Muscle layer of colon (tissue), 2 donors: ENCODE measurements around the gene ISCU.
"Not testable (repeated sequence)": the region's sequence is repeated elsewhere in the genome, so short reads cannot be mapped to it uniquely, and the experiment has no call there.

Experiments
- H3K27ac ChIP-seq: one replicate; pipeline ENCODE4 v1.7.0; 2013; ENCODE audit warnings: low read depth, mild to moderate bottlenecking, low read length, moderate library complexity
- H3K27me3 ChIP-seq, 2 donors: one replicate each; pipeline ENCODE4 v1.7.0; 2013; ENCODE audit warnings: low read length in 2 of 2, mild to moderate bottlenecking in 2 of 2; ENCODE audit not compliant: insufficient read depth in 2 of 2, control insufficient read depth in 1 of 2
- H3K36me3 ChIP-seq: one replicate; pipeline ENCODE4 v1.7.0; 2013; ENCODE audit warnings: mild to moderate bottlenecking, low read length; ENCODE audit not compliant: insufficient read depth
- H3K4me1 ChIP-seq: one replicate; pipeline ENCODE4 v1.7.0; 2013; ENCODE audit warnings: mild to moderate bottlenecking, low read length; ENCODE audit not compliant: insufficient read depth
- H3K4me3 ChIP-seq, 2 donors: one replicate each; pipeline ENCODE4 v1.7.0; 2013; ENCODE audit warnings: low read length in 2 of 2, low read depth in 1 of 2, mild to moderate bottlenecking in 1 of 2, moderate library complexity in 1 of 2
- H3K9ac ChIP-seq: one replicate; pipeline ENCODE4 v1.7.0; 2013; ENCODE audit warnings: low read length
- H3K9me3 ChIP-seq: one replicate; pipeline ENCODE4 v1.7.0; 2013; ENCODE audit warnings: mild to moderate bottlenecking, low read length
- donor health status: abdominal sarcoma.
- donor health status: Adenocarcinoma of cecum.

Gene ISCU

DNA sequence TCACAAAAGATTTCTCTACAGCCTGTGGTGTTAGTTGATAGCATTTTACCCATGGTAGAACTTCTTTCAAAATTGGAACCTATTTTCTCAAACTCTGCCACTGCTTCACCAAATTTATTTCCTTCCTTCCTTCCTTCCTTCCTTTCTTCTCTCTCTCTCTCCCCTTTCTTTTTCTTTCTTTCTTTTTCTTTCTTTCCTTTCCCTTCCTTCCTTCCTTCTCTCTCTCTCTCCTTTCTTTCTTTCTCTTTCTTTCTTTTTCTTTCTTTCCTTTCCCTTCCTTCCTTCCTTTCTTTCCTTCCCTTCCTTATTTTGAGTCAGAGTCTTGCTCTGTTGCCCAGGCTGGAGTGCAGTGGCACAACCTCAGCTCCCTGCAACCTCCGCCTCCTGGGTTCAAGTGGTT is 11.9 kb downstream of the ISCU start:
- H3K9me3 ChIP-seq, H3K36me3 ChIP-seq, H3K4me3 ChIP-seq, H3K27me3 ChIP-seq, H3K27ac ChIP-seq, H3K4me1 ChIP-seq, H3K9ac ChIP-seq: not testable (repeated sequence)

DNA sequence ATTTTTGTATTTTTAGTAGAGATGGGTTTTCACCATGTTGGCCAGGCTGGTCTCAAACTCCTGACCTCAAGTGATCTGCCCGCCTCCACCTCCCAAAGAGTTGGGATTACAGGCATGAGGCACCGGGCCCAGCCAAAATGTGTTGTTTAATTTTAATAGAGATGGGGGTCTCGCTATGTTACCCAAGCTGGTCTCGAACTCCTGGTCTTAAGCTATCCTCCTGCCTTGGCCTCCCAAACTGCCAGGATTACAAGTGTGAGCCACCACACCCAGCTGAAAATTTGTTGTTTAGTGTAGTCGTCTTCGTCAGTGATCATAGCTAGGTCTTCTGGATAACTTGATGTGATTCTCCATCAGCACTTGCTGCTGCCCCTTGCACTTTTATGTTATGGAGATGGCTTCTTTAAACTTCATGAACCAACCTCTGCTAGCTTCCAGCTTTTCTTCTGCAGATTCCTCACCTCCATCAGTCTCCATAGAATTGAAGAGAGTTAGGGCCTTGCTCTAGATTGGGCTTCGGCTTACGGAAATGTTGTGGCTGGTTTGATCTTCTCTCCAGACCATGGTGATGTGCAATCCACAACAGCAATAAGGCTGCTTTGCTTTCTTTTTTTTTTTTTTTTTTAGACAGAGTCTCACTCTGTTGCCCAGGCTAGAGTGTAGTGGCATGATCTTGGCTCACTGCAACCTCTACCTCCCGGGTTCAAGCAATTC is 13.0 kb downstream of the ISCU start:
- H3K27ac ChIP-seq = no peak overlapping the region
- H3K9me3 ChIP-seq = no peaks in the 10 kb centered on the region
- no peak overlapping the region for H3K9ac ChIP-seq
- no peak overlapping the region for H3K4me3 ChIP-seq
- peaks cover 1% of the 10 kb centered on the region for H3K36me3 ChIP-seq
- no peaks in the 10 kb centered on the region for H3K27me3 ChIP-seq
- no peaks in the 10 kb centered on the region for H3K4me1 ChIP-seq

DNA sequence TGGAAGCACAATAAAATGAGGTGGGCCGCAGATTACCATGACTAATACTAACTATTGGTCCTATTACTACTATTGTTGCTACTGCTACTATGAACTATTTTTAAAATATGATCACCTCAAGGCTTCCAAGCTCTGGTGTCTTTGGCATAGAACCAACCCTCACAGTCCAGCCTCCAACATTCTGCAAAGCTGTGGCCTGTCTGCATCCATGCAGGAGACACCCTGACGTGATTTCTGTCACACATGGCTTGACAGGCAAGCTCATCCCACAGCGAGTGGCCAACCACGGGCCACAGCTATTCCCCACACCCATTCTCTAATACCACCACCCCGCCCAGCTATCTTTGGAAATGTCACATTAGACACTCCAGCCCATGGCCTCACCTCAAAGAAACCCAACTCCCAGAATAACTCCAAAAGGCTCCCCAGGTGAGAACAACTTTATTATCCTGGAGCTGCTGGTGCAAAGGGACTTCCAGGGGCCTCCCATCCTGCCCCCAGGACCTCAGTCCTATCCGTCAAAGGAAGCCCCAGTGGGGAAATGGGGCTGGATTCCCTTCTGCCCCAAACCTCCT is 14.4 kb downstream of the ISCU start:
- Histone ChIP-seq H3K4me1 (no peaks in the 10 kb centered on the region), H3K27me3 (no peaks in the 10 kb centered on the region), H3K4me3 (no peak overlapping the region), H3K9me3 (no peaks in the 10 kb centered on the region), H3K27ac (no peak overlapping the region), H3K9ac (no peak overlapping the region), H3K36me3 (no peaks in the 10 kb centered on the region)

DNA sequence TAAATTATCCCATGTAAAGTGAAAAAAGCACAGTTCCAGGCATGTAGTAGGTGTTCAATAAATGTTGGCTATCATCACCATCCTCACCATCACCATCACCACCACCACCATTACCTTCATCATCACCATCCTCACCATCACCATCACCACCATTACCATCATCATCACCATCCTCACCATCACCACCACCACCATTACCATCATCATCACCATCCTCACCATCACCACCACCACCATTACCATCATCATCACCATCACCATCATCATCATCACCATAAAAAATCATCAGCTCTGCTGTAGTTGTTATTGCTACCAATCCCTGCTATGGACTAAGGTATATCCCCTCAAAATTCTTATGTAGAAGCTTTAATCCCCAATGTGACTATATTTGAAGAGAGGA is 15.1 kb downstream of the ISCU start:
- H3K4me3 ChIP-seq = no peak overlapping the region
- no peaks in the 10 kb centered on the region for H3K36me3 ChIP-seq
- no peaks in the 10 kb centered on the region for H3K4me1 ChIP-seq
- H3K9ac ChIP-seq = no peak overlapping the region
- H3K9me3 ChIP-seq = no peaks in the 10 kb centered on the region
- no peak overlapping the region for H3K27ac ChIP-seq
- no peaks in the 10 kb centered on the region for H3K27me3 ChIP-seq

DNA sequence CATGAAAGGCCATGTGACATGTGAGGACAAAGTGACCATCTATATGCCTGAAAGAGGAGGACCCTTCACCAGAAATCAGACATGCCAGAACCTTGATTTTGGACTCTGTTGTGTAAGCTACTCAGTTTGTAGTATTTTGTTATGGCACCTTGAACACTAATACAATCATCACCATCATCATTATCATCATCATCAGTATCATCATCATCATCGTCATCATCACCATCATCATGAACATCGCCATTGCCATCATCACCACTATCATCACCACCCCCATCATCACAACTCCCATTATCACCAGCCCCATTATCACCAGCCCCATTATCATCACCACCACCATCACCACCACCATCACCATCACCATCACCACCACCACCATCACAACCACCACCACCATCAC is 15.9 kb downstream of the ISCU start:
- no peak overlapping the region for H3K9ac ChIP-seq
- H3K36me3 ChIP-seq = no peaks in the 10 kb centered on the region
- H3K27ac ChIP-seq = no peak overlapping the region
- H3K4me3 ChIP-seq = no peak overlapping the region
- H3K9me3 ChIP-seq = no peaks in the 10 kb centered on the region
- no peaks in the 10 kb centered on the region for H3K4me1 ChIP-seq
- no peaks in the 10 kb centered on the region for H3K27me3 ChIP-seq

DNA sequence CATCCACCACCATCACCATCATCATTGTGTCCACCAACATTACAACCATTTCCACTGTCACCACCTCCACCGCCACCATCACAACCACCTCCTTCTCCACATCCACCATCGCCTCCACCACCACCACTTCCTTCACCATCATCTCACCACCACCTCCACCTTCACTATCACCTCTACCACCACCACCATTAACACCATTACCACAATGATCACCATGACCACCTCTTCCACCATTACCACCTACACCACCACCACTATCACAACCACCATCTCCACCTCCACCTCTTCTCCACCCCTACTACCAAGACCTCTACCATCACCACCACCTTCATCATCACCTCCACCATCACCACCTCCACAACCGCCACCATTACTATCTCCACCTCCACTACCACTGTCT is 16.4 kb downstream of the ISCU start:
- Histone ChIP-seq H3K9ac (no peak overlapping the region), H3K27ac (no peak overlapping the region), H3K4me3 (no peak overlapping the region), H3K27me3 (no peaks in the 10 kb centered on the region), H3K36me3 (no peaks in the 10 kb centered on the region), H3K9me3 (no peaks in the 10 kb centered on the region), H3K4me1 (no peaks in the 10 kb centered on the region)

DNA sequence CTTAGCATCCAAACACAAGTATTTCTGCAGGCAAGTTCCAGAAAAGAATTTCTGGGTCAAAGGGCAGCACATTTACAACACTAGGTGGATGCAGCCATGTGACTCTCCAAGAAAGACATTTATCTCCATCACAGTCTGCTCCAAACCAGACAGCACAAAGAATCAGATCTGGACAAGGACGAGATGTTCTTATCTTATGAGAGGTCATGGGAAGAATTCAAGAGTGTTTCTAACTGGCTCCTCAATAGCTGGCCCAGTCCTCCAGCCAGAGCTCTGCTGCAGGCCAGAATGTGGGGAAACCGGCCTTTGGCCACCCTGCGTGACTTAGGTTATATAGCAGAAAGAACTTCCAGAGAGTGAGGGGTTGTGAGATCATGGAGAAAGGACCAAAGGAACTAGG is 18.1 kb downstream of the ISCU start:
- no peaks in the 10 kb centered on the region for H3K36me3 ChIP-seq
- no peaks in the 10 kb centered on the region for H3K27me3 ChIP-seq
- no peak overlapping the region for H3K9ac ChIP-seq
- no peak overlapping the region for H3K4me3 ChIP-seq
- H3K4me1 ChIP-seq = no peaks in the 10 kb centered on the region
- H3K9me3 ChIP-seq = no peaks in the 10 kb centered on the region
- H3K27ac ChIP-seq = no peak overlapping the region

DNA sequence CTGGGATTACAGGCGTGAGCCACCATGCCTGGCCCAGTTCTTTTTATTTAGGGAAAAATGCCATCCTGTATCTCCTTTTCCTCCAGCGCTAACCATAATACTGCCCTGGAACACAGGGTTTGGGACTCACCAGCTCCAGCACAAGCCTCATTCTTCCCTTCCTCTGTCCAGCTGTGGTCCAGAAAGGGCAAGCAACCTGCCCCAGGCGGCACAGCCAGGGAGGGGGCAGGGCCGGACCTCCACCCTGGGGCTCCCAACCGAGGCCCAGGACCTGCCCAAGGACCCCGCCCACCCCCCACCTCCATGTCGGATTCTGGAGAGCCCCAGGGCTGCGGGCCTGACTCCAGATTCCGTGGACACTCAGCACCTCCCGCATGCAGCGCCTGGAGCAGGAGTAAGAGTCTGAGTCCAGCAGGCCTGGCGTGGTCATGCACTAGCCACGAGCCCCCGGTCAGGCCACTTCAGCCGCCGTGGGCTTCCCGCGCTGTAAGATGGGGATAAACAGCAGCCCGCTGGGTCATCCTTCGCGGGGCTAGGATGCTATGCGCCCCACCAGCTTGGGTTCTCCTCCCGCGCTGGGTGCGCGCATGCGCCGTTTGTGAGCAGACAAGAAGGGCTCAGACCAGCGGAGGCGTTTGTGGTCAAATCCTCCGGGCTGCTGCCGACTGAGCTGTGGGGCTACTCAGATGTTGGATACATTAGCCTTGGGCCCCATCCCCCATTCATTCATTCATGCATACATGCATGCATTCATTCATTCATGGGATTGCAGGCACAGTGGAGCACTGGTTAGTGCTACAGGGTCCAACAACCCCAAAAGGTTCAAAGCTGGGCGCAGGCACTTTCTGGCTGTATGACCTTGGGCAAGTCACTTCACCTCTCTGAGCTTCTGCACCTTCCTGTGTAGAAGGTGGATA is 19.2 kb downstream of the ISCU start:
- no peak overlapping the region for H3K9ac ChIP-seq
- no peaks in the 10 kb centered on the region for H3K4me1 ChIP-seq
- H3K9me3 ChIP-seq = no peaks in the 10 kb centered on the region
- no peaks in the 10 kb centered on the region for H3K27me3 ChIP-seq
- H3K27ac ChIP-seq = no peak overlapping the region
- no peak overlapping the region for H3K4me3 ChIP-seq
- H3K36me3 ChIP-seq = no peaks in the 10 kb centered on the region

DNA sequence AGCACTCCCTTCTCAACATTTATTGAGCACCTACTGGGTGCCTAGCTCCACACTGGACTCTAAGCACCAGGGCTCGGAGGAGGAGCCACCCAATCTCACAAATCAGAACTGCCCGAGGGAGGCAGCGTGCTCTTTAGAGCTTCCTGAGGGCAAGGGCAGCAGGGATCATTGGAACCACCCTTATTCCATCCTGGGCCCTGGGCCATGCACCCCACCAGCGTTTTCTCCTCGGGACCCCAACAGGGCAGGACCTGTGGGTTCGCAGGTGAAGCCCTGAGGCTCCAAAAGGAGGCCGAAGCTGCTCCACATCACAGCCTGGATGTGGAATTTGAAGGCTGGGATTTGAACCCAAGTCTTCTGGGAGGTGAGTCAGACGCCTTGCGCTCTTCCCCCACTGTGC is 20.1 kb downstream of the ISCU start:
- Histone ChIP-seq H3K36me3 (no peaks in the 10 kb centered on the region), H3K9me3 (no peaks in the 10 kb centered on the region), H3K9ac (no peak overlapping the region), H3K4me1 (no peaks in the 10 kb centered on the region), H3K27ac (no peak overlapping the region), H3K4me3 (no peak overlapping the region), H3K27me3 (no peaks in the 10 kb centered on the region)

DNA sequence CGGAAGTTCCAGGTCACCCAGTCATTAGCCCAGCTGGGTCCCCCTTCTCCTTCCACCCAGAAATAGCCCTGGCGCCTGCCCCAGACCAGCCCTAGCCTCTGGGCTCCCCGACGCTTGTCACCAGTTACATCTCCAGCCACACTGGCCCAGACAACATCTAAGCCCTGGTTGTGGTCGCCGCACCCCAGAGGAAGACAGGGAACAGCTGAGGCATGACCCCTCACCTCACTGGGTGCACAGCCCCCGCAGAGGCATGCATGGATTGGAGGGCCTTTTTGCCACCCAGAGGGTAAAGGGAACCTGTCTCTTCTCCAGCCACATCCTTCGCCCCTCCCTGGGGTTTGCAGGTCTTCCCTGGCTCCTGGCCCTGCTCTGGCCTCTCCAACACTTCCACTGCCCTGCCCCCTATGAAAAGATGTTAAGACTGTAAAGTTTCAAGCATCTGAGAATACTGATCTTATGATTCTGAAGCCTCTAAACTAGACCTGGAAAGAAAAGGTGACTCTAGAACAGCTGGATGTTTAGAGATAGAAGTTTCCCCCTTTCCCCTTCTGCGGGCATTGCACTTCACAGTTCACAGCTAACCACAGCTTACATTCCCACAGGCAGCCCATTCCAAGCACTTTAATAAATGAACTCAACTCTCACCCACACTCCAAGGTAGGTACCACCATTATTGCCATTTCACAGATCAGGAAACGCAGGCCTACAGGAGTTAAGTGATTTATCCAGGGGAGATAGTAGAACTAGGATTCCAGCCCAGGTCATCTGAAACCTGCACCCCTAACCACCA is 20.8 kb downstream of the ISCU start:
- H3K27me3 ChIP-seq = no peaks in the 10 kb centered on the region
- H3K9me3 ChIP-seq = no peaks in the 10 kb centered on the region
- no peak overlapping the region for H3K4me3 ChIP-seq
- no peak overlapping the region for H3K9ac ChIP-seq
- H3K27ac ChIP-seq = no peak overlapping the region
- H3K36me3 ChIP-seq = no peaks in the 10 kb centered on the region
- no peaks in the 10 kb centered on the region for H3K4me1 ChIP-seq

DNA sequence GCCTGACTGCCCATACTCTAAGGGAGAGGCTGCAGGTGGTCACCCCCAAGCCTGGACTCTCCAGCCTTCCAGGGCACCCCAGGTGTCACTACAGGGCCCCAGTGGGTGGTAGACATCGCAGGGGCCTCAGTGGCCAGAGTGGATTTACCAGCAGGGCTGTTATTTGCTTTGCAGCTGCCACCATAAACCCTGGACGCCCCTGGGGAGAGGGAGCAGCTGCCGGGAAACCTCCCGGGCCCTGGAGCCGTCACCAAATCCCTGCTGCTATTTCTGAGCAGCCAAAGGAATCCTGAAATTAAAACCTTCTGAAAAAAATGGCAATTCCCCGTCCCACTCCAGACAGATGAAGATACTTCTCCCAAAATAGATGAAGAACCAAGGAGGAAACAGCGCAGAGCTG is 21.6 kb downstream of the ISCU start:
- Histone ChIP-seq H3K4me1 (no peaks in the 10 kb centered on the region), H3K4me3 (no peak overlapping the region), H3K9me3 (no peaks in the 10 kb centered on the region), H3K36me3 (no peaks in the 10 kb centered on the region), H3K27ac (no peak overlapping the region), H3K27me3 (no peaks in the 10 kb centered on the region), H3K9ac (no peak overlapping the region)
